NCI-H146 (cell line): ENCODE measurements around the gene LRFN4.

Experiments
- DNase-seq: peaks from one replicate; lab custom pipeline; 2025; lab: John Stamatoyannopoulos, UW

LRFN4 gene

GRCh38 chr11:66889960-66890359 lies 33.1 kb downstream of the LRFN4 start:
- no peak for DNase-seq

- DNase-seq: no peak
Measured at GRCh38 chr11:66891851-66892660, 35.2 kb downstream of the LRFN4 start.

GRCh38 chr11:66892911-66893310 lies 36.0 kb downstream of the LRFN4 start:
- no peak for DNase-seq

- peak; percentile 64 for DNase-seq
Measured at GRCh38 chr11:66894141-66894540, 37.3 kb downstream of the LRFN4 start.

- DNase-seq: no peak
Measured at GRCh38 chr11:66901964-66902390, 45.1 kb downstream of the LRFN4 start.

- no peak for DNase-seq
Measured at GRCh38 chr11:66902486-66903177, 45.8 kb downstream of the LRFN4 start.

- DNase-seq: no peak
Measured at GRCh38 chr11:66904055-66904454, 47.2 kb downstream of the LRFN4 start.

GRCh38 chr11:66904561-66904960 lies 47.7 kb downstream of the LRFN4 start:
- DNase-seq: no peak

GRCh38 chr11:66904981-66905521 lies 48.2 kb downstream of the LRFN4 start:
- no peak for DNase-seq

GRCh38 chr11:66905631-66906030 lies 48.8 kb downstream of the LRFN4 start:
- DNase-seq: no peak

- DNase-seq: no peak
Measured at GRCh38 chr11:66906061-66906733, 49.3 kb downstream of the LRFN4 start.

- DNase-seq: no peak
Measured at GRCh38 chr11:66907751-66908630, 51.1 kb downstream of the LRFN4 start.

GRCh38 chr11:66909181-66909580 lies 52.3 kb downstream of the LRFN4 start:
- no peak for DNase-seq

GRCh38 chr11:66910016-66910415 lies 53.2 kb downstream of the LRFN4 start:
- DNase-seq: no peak
